ENCODE results near the gene TTC39C.
"Not testable (repeated sequence)": the region's sequence is repeated elsewhere in the genome, so short reads cannot be mapped to it uniquely, and the experiment has no call there.

Gene TTC39C

GRCh38 chr18:24039671-24040070 is 25.1 kb downstream of the TTC39C start:
- Mint-ChIP-seq H3K36me3 (peaks cover 13% of the 10 kb centered on the region), H3K27ac (peak overlapping the region; percentile 17), H3K9me3 (no peaks in the 10 kb centered on the region), H3K4me3 (no peak overlapping the region), H3K27me3 (no peaks in the 10 kb centered on the region), H3K4me1 (peaks cover 46% of the 10 kb centered on the region)
- ATAC-seq (ENCODE audit: low read depth) (no peak), DNase-seq (ENCODE audit: low spot score in 2 of 2) (no peak)

- ATAC-seq (ENCODE audit: low read depth) (no peak), DNase-seq (ENCODE audit: low spot score in 2 of 2) (no peak)
- Mint-ChIP-seq H3K27me3 (no peaks in the 10 kb centered on the region), H3K4me1 (peaks cover 47% of the 10 kb centered on the region), H3K9me3 (no peaks in the 10 kb centered on the region), H3K36me3 (peaks cover 11% of the 10 kb centered on the region), H3K27ac (no peak overlapping the region), H3K4me3 (no peak overlapping the region)
These were observed 27.1 kb downstream of the TTC39C start for GRCh38 chr18:24041691-24042090.

GRCh38 chr18:24043403-24043802 is 28.8 kb downstream of the TTC39C start:
- Mint-ChIP-seq H3K27ac (peak overlapping the region; percentile 12), H3K27me3 (no peaks in the 10 kb centered on the region), H3K36me3 (peaks cover 8% of the 10 kb centered on the region), H3K4me3 (no peak overlapping the region), H3K9me3 (no peaks in the 10 kb centered on the region), H3K4me1 (peaks cover 40% of the 10 kb centered on the region)
- ATAC-seq (ENCODE audit: low read depth) (no peak), DNase-seq (ENCODE audit: low spot score in 2 of 2) (no peak)

- Mint-ChIP-seq H3K27me3 (no peaks in the 10 kb centered on the region), H3K4me1 (peaks cover 34% of the 10 kb centered on the region), H3K9me3 (no peaks in the 10 kb centered on the region), H3K27ac (no peak overlapping the region), H3K4me3 (no peak overlapping the region), H3K36me3 (peaks cover 15% of the 10 kb centered on the region)
- DNase-seq (ENCODE audit: low spot score in 2 of 2) (no peak), ATAC-seq (ENCODE audit: low read depth) (no peak)
These were observed 33.7 kb downstream of the TTC39C start for GRCh38 chr18:24048261-24048660.

- no peaks in the 10 kb centered on the region for H3K9me3 Mint-ChIP-seq
- H3K36me3 Mint-ChIP-seq, result peaks cover 12% of the 10 kb centered on the region
- no peak overlapping the region for H3K27ac Mint-ChIP-seq
- H3K4me1 Mint-ChIP-seq, result peaks cover 29% of the 10 kb centered on the region
- H3K27me3 Mint-ChIP-seq, result no peaks in the 10 kb centered on the region
- no peak overlapping the region for H3K4me3 Mint-ChIP-seq
- ATAC-seq (ENCODE audit: low read depth) (no peak), DNase-seq (ENCODE audit: low spot score in 2 of 2) (no peak)
These were observed 34.6 kb downstream of the TTC39C start for GRCh38 chr18:24049142-24049541.

GRCh38 chr18:24051031-24051947 is 36.7 kb downstream of the TTC39C start:
- H3K9me3 Mint-ChIP-seq, result no peaks in the 10 kb centered on the region
- ATAC-seq (ENCODE audit: low read depth), result peak; percentile 65
- no peaks in the 10 kb centered on the region for H3K27me3 Mint-ChIP-seq

GRCh38 chr18:24052053-24052452 is 37.5 kb downstream of the TTC39C start:
- H3K27me3 Mint-ChIP-seq, result no peaks in the 10 kb centered on the region
- ATAC-seq (ENCODE audit: low read depth) (no peak), DNase-seq (ENCODE audit: low spot score in 2 of 2) (no peak)
- no peaks in the 10 kb centered on the region for H3K9me3 Mint-ChIP-seq
- peaks cover 12% of the 10 kb centered on the region for H3K36me3 Mint-ChIP-seq
- H3K27ac Mint-ChIP-seq, result peak overlapping the region; percentile 42
- H3K4me3 Mint-ChIP-seq, result no peak overlapping the region
- H3K4me1 Mint-ChIP-seq, result peaks cover 38% of the 10 kb centered on the region

More at GRCh38 chr18:24051031-24051947, 36.7 kb downstream of the TTC39C start:
- H3K4me1 Mint-ChIP-seq, result peaks cover 38% of the 10 kb centered on the region
- H3K36me3 Mint-ChIP-seq, result peaks cover 12% of the 10 kb centered on the region
- DNase-seq (ENCODE audit: low spot score in 2 of 2), result no peak
- peak overlapping the region; percentile 42 for H3K27ac Mint-ChIP-seq
- no peak overlapping the region for H3K4me3 Mint-ChIP-seq

- H3K4me1 Mint-ChIP-seq, result peaks cover 38% of the 10 kb centered on the region
- H3K4me3 Mint-ChIP-seq, result no peak overlapping the region
- H3K36me3 Mint-ChIP-seq, result peaks cover 16% of the 10 kb centered on the region
- ATAC-seq (ENCODE audit: low read depth) (no peak), DNase-seq (ENCODE audit: low spot score in 2 of 2) (no peak)
- H3K9me3 Mint-ChIP-seq, result peaks cover 4% of the 10 kb centered on the region
- peak overlapping the region; percentile 56 for H3K27ac Mint-ChIP-seq
- no peaks in the 10 kb centered on the region for H3K27me3 Mint-ChIP-seq
These were observed 38.7 kb downstream of the TTC39C start for GRCh38 chr18:24053211-24053610.

- ATAC-seq (ENCODE audit: low read depth), result no peak
- no peak for DNase-seq (ENCODE audit: low spot score in 2 of 2)
- Mint-ChIP-seq H3K27ac (peak overlapping the region; percentile 56), H3K9me3 (peaks cover 4% of the 10 kb centered on the region), H3K27me3 (no peaks in the 10 kb centered on the region), H3K4me1 (peaks cover 38% of the 10 kb centered on the region), H3K36me3 (peaks cover 16% of the 10 kb centered on the region), H3K4me3 (no peak overlapping the region)
These were observed 39.6 kb downstream of the TTC39C start for GRCh38 chr18:24054130-24054529.

- peaks cover 13% of the 10 kb centered on the region for H3K36me3 Mint-ChIP-seq
- peak; percentile 77 for ATAC-seq (ENCODE audit: low read depth)
- no peaks in the 10 kb centered on the region for H3K27me3 Mint-ChIP-seq
- H3K9me3 Mint-ChIP-seq, result peaks cover 4% of the 10 kb centered on the region
- H3K27ac Mint-ChIP-seq, result no peak overlapping the region
- no peak for DNase-seq (ENCODE audit: low spot score in 2 of 2)
- H3K4me3 Mint-ChIP-seq, result peak overlapping the region; percentile 48
- peaks cover 40% of the 10 kb centered on the region for H3K4me1 Mint-ChIP-seq
These were observed 40.7 kb downstream of the TTC39C start for GRCh38 chr18:24055009-24055804.

- H3K27ac Mint-ChIP-seq, result no peak overlapping the region
- H3K27me3 Mint-ChIP-seq, result no peaks in the 10 kb centered on the region
- no peak for ATAC-seq (ENCODE audit: low read depth)
- H3K4me1 Mint-ChIP-seq, result peaks cover 39% of the 10 kb centered on the region
- H3K9me3 Mint-ChIP-seq, result peaks cover 4% of the 10 kb centered on the region
- no peak for DNase-seq (ENCODE audit: low spot score in 2 of 2)
- H3K4me3 Mint-ChIP-seq, result no peak overlapping the region
- H3K36me3 Mint-ChIP-seq, result peaks cover 12% of the 10 kb centered on the region
These were observed 41.3 kb downstream of the TTC39C start for GRCh38 chr18:24055878-24056277.

GRCh38 chr18:24056506-24056905 is 42.0 kb downstream of the TTC39C start:
- H3K9me3 Mint-ChIP-seq, result peaks cover 4% of the 10 kb centered on the region
- DNase-seq (ENCODE audit: low spot score in 2 of 2) (no peak), ATAC-seq (ENCODE audit: low read depth) (no peak)
- H3K4me3 Mint-ChIP-seq, result no peak overlapping the region
- H3K27me3 Mint-ChIP-seq, result no peaks in the 10 kb centered on the region
- H3K36me3 Mint-ChIP-seq, result peaks cover 12% of the 10 kb centered on the region
- H3K4me1 Mint-ChIP-seq, result peaks cover 37% of the 10 kb centered on the region
- no peak overlapping the region for H3K27ac Mint-ChIP-seq

GRCh38 chr18:24057804-24058203 is 43.2 kb downstream of the TTC39C start:
- ATAC-seq (ENCODE audit: low read depth), result no peak
- H3K9me3 Mint-ChIP-seq, result peaks cover 4% of the 10 kb centered on the region
- no peaks in the 10 kb centered on the region for H3K27me3 Mint-ChIP-seq
- no peak overlapping the region for H3K4me3 Mint-ChIP-seq
- H3K36me3 Mint-ChIP-seq, result peaks cover 12% of the 10 kb centered on the region
- no peak for DNase-seq (ENCODE audit: low spot score in 2 of 2)
- H3K27ac Mint-ChIP-seq, result no peak overlapping the region
- peaks cover 31% of the 10 kb centered on the region for H3K4me1 Mint-ChIP-seq

GRCh38 chr18:24059385-24059784 is 44.8 kb downstream of the TTC39C start:
- H3K4me1 Mint-ChIP-seq, result peaks cover 31% of the 10 kb centered on the region
- not testable (repeated sequence) for ATAC-seq (ENCODE audit: low read depth)

More at GRCh38 chr18:24059385-24059784, 44.8 kb downstream of the TTC39C start:
- H3K4me3 Mint-ChIP-seq; H3K9me3 Mint-ChIP-seq; H3K27ac Mint-ChIP-seq; H3K27me3 Mint-ChIP-seq; DNase-seq (ENCODE audit: low spot score in 2 of 2): not testable (repeated sequence)
- peaks cover 14% of the 10 kb centered on the region for H3K36me3 Mint-ChIP-seq

Data from memory B cell (primary cell).